ENCODE results near the gene C4orf17. TPM values are rescaled to one million over a fixed set of nuclear protein-coding genes. Genes with fewer than 3 reads are reported as not detected.

The C4orf17 gene
- total RNA-seq, 1 experiment from 2014 or later, result not detected

DNA sequence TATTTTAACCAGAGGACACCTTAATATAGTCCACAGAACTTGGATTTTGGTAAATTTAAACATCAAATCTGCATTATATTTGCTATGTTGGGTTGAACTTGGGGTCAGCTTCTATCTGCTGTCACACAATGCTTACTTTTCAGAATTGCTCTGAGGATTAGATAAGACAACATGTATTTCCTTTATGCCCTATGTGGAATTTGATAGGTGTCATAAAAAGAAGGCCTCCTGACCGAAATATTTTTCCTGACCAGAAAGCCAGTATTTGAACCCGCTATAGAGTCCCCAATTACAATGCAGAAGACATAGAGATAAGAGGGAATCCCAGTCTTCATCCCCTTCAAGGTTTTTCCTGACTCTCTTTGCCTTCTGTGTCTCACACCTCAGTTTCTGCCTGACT, 67.9 kb downstream of the C4orf17 start:
- intact Hi-C loops (cut with micrococcal nuclease; ENCODE audit: unreplicated experiment), result no loop called here
- H3K4me3 Mint-ChIP-seq (ENCODE audit: unreplicated experiment), result no peak overlapping the region
- no TSS peak for BruUV-seq (replicated peaks)

DNA sequence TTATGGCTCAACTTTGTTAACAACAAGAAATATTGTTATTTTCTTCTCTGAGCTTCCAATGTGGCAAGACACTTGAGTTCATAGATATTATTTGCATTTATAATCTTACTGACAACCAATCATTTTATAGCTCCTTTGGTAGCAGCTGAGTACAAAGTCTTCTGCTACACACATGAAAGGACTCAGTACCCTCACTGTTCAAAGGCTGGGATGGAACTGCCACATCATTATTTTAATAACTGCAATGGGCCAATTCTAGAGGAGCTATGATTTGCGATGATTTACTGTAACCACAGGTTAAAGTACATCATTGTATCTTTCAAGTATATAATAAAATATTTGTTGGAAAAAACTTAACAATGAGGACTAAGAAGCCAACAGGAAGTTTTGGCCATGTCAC, 74.7 kb downstream of the C4orf17 start:
- intact Hi-C loops (cut with micrococcal nuclease; ENCODE audit: unreplicated experiment), result no loop called here
- CTCF ChIA-PET, result no interaction called here

More for the DNA sequence above, 67.9 kb downstream of the C4orf17 start:
- no peak overlapping the region for H3K4me3 ChIP-seq (ENCODE audit: low read depth, low read length)
- POLR2A ChIA-PET, result no interaction called here
- H3K36me3 Mint-ChIP-seq (ENCODE audit: insufficient read depth, unreplicated experiment), result no peaks in the 10 kb centered on the region
- CTCF ChIA-PET, result interaction anchor here (0.6 kb wide), 1 partner anchor 133 kb away, joined by 3 read pairs; no protein-coding TSS in a partner anchor
- no peaks in the 10 kb centered on the region; the same call in 1 of the 2 replicates for H3K36me3 ChIP-seq (ENCODE audit: control insufficient read depth, insufficient read depth, low read length)
- H3K27me3 ChIP-seq (replicated peaks; ENCODE audit: control insufficient read depth, insufficient read depth, low read length), result no peaks in the 10 kb centered on the region
- peaks cover 13% of the 10 kb centered on the region for H3K4me1 Mint-ChIP-seq (ENCODE audit: low read depth, unreplicated experiment)
- no peaks in the 10 kb centered on the region for H3K9me3 Mint-ChIP-seq (ENCODE audit: unreplicated experiment)
- DNase-seq, result no peak
- no peak overlapping the region for H3K27ac Mint-ChIP-seq (ENCODE audit: unreplicated experiment)
- H3K27me3 Mint-ChIP-seq (ENCODE audit: insufficient read depth, unreplicated experiment), result no peaks in the 10 kb centered on the region
- TF ChIP-seq, protein P1, sequence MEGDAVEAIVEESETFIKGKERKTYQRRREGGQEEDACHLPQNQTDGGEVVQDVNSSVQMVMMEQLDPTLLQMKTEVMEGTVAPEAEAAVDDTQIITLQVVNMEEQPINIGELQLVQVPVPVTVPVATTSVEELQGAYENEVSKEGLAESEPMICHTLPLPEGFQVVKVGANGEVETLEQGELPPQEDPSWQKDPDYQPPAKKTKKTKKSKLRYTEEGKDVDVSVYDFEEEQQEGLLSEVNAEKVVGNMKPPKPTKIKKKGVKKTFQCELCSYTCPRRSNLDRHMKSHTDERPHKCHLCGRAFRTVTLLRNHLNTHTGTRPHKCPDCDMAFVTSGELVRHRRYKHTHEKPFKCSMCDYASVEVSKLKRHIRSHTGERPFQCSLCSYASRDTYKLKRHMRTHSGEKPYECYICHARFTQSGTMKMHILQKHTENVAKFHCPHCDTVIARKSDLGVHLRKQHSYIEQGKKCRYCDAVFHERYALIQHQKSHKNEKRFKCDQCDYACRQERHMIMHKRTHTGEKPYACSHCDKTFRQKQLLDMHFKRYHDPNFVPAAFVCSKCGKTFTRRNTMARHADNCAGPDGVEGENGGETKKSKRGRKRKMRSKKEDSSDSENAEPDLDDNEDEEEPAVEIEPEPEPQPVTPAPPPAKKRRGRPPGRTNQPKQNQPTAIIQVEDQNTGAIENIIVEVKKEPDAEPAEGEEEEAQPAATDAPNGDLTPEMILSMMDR (IDR thresholded peaks at IDR 0.05; ENCODE audit: insufficient read depth in 1 of 2, low read depth in 1 of 2, low read length in 1 of 2, severe bottlenecking in 1 of 2, unreplicated experiment in 1 of 2), result no peak
- H3K9me3 ChIP-seq, result no peaks in the 10 kb centered on the region
- H3K4me1 ChIP-seq, result peaks cover 22% of the 10 kb centered on the region; the same call in 1 of the 2 replicates

GRCh38 chr4:99586322-99586721, 75.5 kb downstream of the C4orf17 start:
- H3K27me3 Mint-ChIP-seq (ENCODE audit: insufficient read depth, unreplicated experiment), result no peaks in the 10 kb centered on the region
- H3K36me3 Mint-ChIP-seq (ENCODE audit: insufficient read depth, unreplicated experiment), result no peaks in the 10 kb centered on the region

More for the DNA sequence above, 74.7 kb downstream of the C4orf17 start:
- no peaks in the 10 kb centered on the region for H3K36me3 ChIP-seq (ENCODE audit: control insufficient read depth, insufficient read depth, low read length)
- no peak overlapping the region for H3K4me3 ChIP-seq (ENCODE audit: low read depth, low read length)
- no peaks in the 10 kb centered on the region for H3K9me3 ChIP-seq
- Mint-ChIP-seq H3K27me3 (ENCODE audit: insufficient read depth, unreplicated experiment) (no peaks in the 10 kb centered on the region), H3K4me1 (ENCODE audit: low read depth, unreplicated experiment) (no peaks in the 10 kb centered on the region), H3K27ac (ENCODE audit: unreplicated experiment) (no peak overlapping the region), H3K4me3 (ENCODE audit: unreplicated experiment) (no peak overlapping the region), H3K36me3 (ENCODE audit: insufficient read depth, unreplicated experiment) (no peaks in the 10 kb centered on the region), H3K9me3 (ENCODE audit: unreplicated experiment) (no peaks in the 10 kb centered on the region)
- no peaks in the 10 kb centered on the region for H3K4me1 ChIP-seq
- DNase-seq, result no peak
- POLR2A ChIA-PET, result no interaction called here
- TF ChIP-seq, protein P1 (IDR thresholded peaks at IDR 0.05; ENCODE audit: insufficient read depth in 1 of 2, low read depth in 1 of 2, low read length in 1 of 2, severe bottlenecking in 1 of 2, unreplicated experiment in 1 of 2), result no peak
- no TSS peak for BruUV-seq (replicated peaks)
- no peaks in the 10 kb centered on the region for H3K27me3 ChIP-seq (replicated peaks; ENCODE audit: control insufficient read depth, insufficient read depth, low read length)

More at GRCh38 chr4:99586322-99586721, 75.5 kb downstream of the C4orf17 start:
- H3K27me3 ChIP-seq (replicated peaks; ENCODE audit: control insufficient read depth, insufficient read depth, low read length), result no peaks in the 10 kb centered on the region
- no TSS peak for BruUV-seq (replicated peaks)
- ChIA-PET CTCF (no interaction called here), POLR2A (no interaction called here)
- no peak for DNase-seq
- Mint-ChIP-seq H3K27ac (ENCODE audit: unreplicated experiment) (no peak overlapping the region), H3K9me3 (ENCODE audit: unreplicated experiment) (no peaks in the 10 kb centered on the region), H3K4me1 (ENCODE audit: low read depth, unreplicated experiment) (no peaks in the 10 kb centered on the region), H3K4me3 (ENCODE audit: unreplicated experiment) (no peak overlapping the region)
- intact Hi-C loops (cut with micrococcal nuclease; ENCODE audit: unreplicated experiment), result no loop called here
- H3K4me1 ChIP-seq, result no peaks in the 10 kb centered on the region
- TF ChIP-seq, protein P1 (IDR thresholded peaks at IDR 0.05; ENCODE audit: insufficient read depth in 1 of 2, low read depth in 1 of 2, low read length in 1 of 2, severe bottlenecking in 1 of 2, unreplicated experiment in 1 of 2), result no peak
- no peak overlapping the region for H3K4me3 ChIP-seq (ENCODE audit: low read depth, low read length)
- no peaks in the 10 kb centered on the region for H3K36me3 ChIP-seq (ENCODE audit: control insufficient read depth, insufficient read depth, low read length)
- H3K9me3 ChIP-seq, result no peaks in the 10 kb centered on the region

All from Caco-2 (cell line).